ENCODE results near the gene MTG2. TPM values are rescaled to one million over a fixed set of nuclear protein-coding genes. Genes with fewer than 3 reads are reported as not detected.

MTG2 gene
- total RNA-seq, 4 donors from 2014 or later: 21.4 to 42.0 (median 29.1) TPM

DNA sequence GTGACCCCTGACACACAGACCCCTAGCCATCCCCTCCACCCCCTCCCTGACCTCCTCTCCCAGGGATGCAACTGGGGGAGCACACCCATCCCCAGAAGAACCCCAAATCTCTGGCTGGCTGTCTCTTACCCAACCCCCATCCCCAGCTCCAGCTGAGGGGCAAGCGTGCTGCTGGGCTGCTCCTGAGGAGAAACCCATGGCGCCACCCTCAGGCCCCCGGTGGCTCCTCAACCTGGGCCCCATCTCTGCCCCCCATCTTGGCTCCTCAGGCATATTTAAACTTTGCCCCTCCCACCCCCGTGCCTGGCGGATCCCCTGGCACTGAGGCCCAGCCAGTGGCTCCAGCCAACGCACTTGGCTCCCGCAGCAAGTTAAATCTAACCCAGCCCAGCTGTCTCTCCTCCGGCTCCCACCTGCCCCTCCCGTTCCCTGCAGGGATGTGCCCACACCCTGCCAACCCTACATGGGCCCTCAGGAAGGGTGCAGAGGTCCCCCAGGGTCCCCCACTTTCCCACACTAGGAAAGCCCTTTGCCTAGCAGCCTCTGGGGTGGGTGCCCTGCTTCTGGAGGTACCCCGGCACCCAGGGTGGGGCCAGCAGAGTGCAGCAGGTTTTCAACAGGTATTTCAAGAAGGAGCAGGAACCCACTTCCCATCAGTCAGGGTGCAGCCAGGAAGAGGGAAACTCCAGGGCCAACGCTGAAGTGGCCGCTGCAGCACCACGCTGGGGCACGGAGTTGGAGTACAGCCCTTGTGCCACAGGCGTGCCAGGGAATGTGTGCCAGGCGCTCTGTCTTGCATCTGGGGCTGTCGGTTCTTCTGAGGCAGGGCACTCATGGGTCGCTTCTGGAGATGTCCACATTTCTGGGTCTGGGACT lies 50.2 kb downstream of the MTG2 start:
- DNase-seq (ENCODE audit: low spot score in 2 of 2): no peak
- 39 to 53% methylated on average over 18 of the region's 18 CpGs for WGBS, 2 donors
- H3K4me3 ChIP-seq (ENCODE audit: low read depth, poor library complexity, severe bottlenecking): no peak overlapping the region
- TF ChIP-seq POLR2A (IDR thresholded peaks at IDR 0.05) (no peak), CTCF (IDR thresholded peaks at IDR 0.05) (no peak)
- intact Hi-C loops (cut with DNase I; ENCODE audit: low total_unique reads): no loop called here

- DNase-seq (ENCODE audit: low spot score in 2 of 2): no peak
- no peak for TF ChIP-seq CTCF (IDR thresholded peaks at IDR 0.05)
- TF ChIP-seq POLR2A (IDR thresholded peaks at IDR 0.05): no peak
- WGBS, 2 donors: 71 to 88% methylated on average over 4 of the region's 4 CpGs
- H3K4me3 ChIP-seq (ENCODE audit: low read depth, poor library complexity, severe bottlenecking): no peak overlapping the region
- intact Hi-C loops (cut with DNase I; ENCODE audit: low total_unique reads): no loop called here
These were observed 50.9 kb downstream of the MTG2 start for GRCh38 chr20:62233684-62234083.

DNA sequence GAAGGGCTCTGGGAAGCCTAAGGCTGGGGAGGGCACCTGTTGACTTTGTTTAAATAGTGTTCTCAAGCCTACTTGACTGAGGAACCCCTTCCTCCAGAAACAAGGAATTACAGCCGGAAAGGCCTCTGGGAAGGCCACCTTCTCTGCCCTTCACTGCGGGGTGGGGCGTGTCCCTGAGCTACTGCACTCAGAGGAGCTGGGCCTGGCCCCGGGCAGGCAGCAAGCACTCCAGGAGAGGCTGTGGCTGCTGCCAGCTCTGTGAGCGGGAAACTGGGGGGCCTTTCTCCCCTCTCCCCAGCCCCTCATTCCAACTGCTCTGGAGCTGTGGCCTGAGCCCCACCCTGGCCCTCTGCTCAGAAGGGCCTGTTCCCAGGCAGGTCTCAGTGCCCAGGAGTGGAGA lies 51.5 kb downstream of the MTG2 start:
- TF ChIP-seq CTCF (IDR thresholded peaks at IDR 0.05) (no peak), POLR2A (IDR thresholded peaks at IDR 0.05) (no peak)
- WGBS, 2 donors: 35 to 48% methylated on average over 5 of the region's 5 CpGs
- no peak for DNase-seq (ENCODE audit: low spot score in 2 of 2)
- intact Hi-C loops (cut with DNase I; ENCODE audit: low total_unique reads): no loop called here
- H3K4me3 ChIP-seq (ENCODE audit: low read depth, poor library complexity, severe bottlenecking): no peak overlapping the region

DNA sequence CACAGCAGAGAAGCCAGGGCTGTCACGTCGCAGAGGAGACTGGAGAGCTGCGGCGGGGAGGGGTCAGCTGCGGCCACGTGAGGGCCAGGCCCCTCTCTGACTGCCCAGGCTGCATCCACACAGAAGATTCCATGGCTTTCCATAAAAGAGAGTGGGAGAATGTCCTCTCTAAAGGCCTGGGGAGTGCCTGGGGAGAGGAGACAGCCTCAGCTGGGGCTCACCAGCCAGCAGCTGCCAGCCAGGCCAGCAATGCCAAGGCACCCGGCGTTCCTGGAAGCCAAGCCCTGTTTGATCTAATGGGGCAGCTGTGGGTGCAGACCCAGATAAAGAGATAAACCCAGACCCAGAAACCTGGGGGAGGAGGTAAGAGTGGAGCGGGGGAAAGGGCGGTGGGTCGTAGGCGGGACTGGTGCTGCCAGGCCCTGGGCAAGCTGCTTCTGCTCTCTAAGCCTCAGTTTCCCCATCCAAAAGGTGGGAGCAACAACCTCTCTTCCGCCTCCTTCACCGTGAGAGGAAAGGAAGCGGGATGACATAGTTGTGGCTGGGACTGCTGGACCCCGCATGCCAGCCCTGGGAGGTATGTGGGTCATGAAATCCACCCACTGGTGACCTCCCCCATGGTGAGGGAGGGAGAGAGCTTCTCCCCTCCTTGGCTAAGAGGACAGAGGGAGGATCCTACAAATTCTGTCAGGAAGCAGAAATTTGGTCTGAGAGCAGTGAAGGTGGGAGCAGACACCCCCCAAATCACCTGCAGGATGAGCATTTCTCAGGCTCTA lies 52.4 kb downstream of the MTG2 start:
- TF ChIP-seq CTCF (IDR thresholded peaks at IDR 0.05): no peak
- no peak for TF ChIP-seq POLR2A (IDR thresholded peaks at IDR 0.05)
- WGBS, 2 donors: 59 to 62% methylated on average over 15 to 16 of the region's 16 CpGs
- no peak for DNase-seq (ENCODE audit: low spot score in 2 of 2)
- no peak overlapping the region for H3K4me3 ChIP-seq (ENCODE audit: low read depth, poor library complexity, severe bottlenecking)
- intact Hi-C loops (cut with DNase I; ENCODE audit: low total_unique reads): no loop called here

- TF ChIP-seq CTCF (IDR thresholded peaks at IDR 0.05): no peak
- TF ChIP-seq POLR2A (IDR thresholded peaks at IDR 0.05): no peak
- intact Hi-C loops (cut with DNase I; ENCODE audit: low total_unique reads): no loop called here
- WGBS, 2 donors: 95 to 96% methylated on average over 8 to 9 of the region's 9 CpGs
- H3K4me3 ChIP-seq (ENCODE audit: low read depth, poor library complexity, severe bottlenecking): no peak overlapping the region
- DNase-seq (ENCODE audit: low spot score in 2 of 2): no peak
These were observed 52.9 kb downstream of the MTG2 start for GRCh38 chr20:62235777-62236157.

Data from lower leg skin (tissue), 4 donors.